Osteoblast (primary cell): ENCODE results near the gene UBA1. TPM values are rescaled to one million over a fixed set of nuclear protein-coding genes. Genes with fewer than 3 reads are reported as not detected.

ENCODE experiments used
- DNase-seq: peaks from one replicate; pipeline ENCODE4 v3.0.0; 2011; ENCODE audit warnings: low spot score, mixed read lengths; ENCODE audit not compliant: insufficient read length; ENCODE audit errors: missing footprints
- H2AFZ ChIP-seq: 2 replicates; pipeline ENCODE4 v1.6.0; 2011; ENCODE audit warnings: mild to moderate bottlenecking, low read length
- H3K27ac ChIP-seq: 2 replicates; pipeline ENCODE4 v1.5.1; 2011; ENCODE audit warnings: mild to moderate bottlenecking, low read depth, low read length, moderate library complexity
- H3K27me3 ChIP-seq: 2 replicates; pipeline ENCODE4 v1.6.0; 2012; ENCODE audit warnings: mild to moderate bottlenecking, control low read depth, inconsistent platforms, low read length, moderate library complexity; ENCODE audit not compliant: insufficient read depth
- H3K36me3 ChIP-seq: 2 replicates; pipeline ENCODE4 v1.5.1; 2011; ENCODE audit warnings: mild to moderate bottlenecking, low read length, control low read depth, moderate library complexity; ENCODE audit not compliant: insufficient read depth
- H3K4me1 ChIP-seq: 2 replicates; pipeline ENCODE4 v1.5.1; 2011; ENCODE audit warnings: mild to moderate bottlenecking, low read length, control low read depth, moderate library complexity; ENCODE audit not compliant: insufficient read depth
- H3K4me2 ChIP-seq: 2 replicates; pipeline ENCODE4 v1.6.0; 2011; ENCODE audit warnings: mild to moderate bottlenecking, low read length; ENCODE audit not compliant: insufficient read depth
- H3K4me3 ChIP-seq: fragments of 200-600 bp; sonication (generic); 3 replicates; pipeline ENCODE4 v1.5.1; 2012; ENCODE audit warnings: mild to moderate bottlenecking, low read length, inconsistent platforms; ENCODE audit not compliant: insufficient read depth
- H3K79me2 ChIP-seq: 2 replicates; pipeline ENCODE4 v1.6.0; 2012; ENCODE audit warnings: mild to moderate bottlenecking, low read length, control low read depth, inconsistent platforms; ENCODE audit not compliant: insufficient read depth
- H3K9me3 ChIP-seq: 2 replicates; pipeline ENCODE4 v1.5.1; 2011; ENCODE audit warnings: low read depth, low read length, control low read depth
- H4K20me1 ChIP-seq: 2 replicates; pipeline ENCODE4 v1.6.0; 2012; ENCODE audit warnings: mild to moderate bottlenecking, low read length, control low read depth; ENCODE audit not compliant: insufficient read depth
- total RNA-seq: library from RNA; depleted of rRNA; stranded (reverse); fragments of >200 nt; gene quantifications from 2 replicates; pipeline ENCODE4 v1.2.3, GENCODE V29; 2012
- TF ChIP-seq, protein P1 (sequence below): IDR thresholded peaks from 2 replicates; pipeline ENCODE4 v1.5.1; 2011; ENCODE audit warnings: mild to moderate bottlenecking, low read depth, low read length, moderate library complexity; ENCODE audit errors: extremely low read depth

The UBA1 gene
- total RNA-seq, 1 donor = 142 TPM

- Histone ChIP-seq H3K4me1 (no peaks in the 10 kb centered on the region), H3K79me2 (peaks cover 17% of the 10 kb centered on the region), H3K4me3 (no peak overlapping the region), H2AFZ (no peak overlapping the region), H4K20me1 (peaks cover 25% of the 10 kb centered on the region), H3K9me3 (no peaks in the 10 kb centered on the region), H3K27me3 (no peaks in the 10 kb centered on the region), H3K36me3 (peaks cover 56% of the 10 kb centered on the region), H3K27ac (no peak overlapping the region), H3K4me2 (no peak overlapping the region)
- peak; percentile 64 for DNase-seq
- TF ChIP-seq, protein P1, sequence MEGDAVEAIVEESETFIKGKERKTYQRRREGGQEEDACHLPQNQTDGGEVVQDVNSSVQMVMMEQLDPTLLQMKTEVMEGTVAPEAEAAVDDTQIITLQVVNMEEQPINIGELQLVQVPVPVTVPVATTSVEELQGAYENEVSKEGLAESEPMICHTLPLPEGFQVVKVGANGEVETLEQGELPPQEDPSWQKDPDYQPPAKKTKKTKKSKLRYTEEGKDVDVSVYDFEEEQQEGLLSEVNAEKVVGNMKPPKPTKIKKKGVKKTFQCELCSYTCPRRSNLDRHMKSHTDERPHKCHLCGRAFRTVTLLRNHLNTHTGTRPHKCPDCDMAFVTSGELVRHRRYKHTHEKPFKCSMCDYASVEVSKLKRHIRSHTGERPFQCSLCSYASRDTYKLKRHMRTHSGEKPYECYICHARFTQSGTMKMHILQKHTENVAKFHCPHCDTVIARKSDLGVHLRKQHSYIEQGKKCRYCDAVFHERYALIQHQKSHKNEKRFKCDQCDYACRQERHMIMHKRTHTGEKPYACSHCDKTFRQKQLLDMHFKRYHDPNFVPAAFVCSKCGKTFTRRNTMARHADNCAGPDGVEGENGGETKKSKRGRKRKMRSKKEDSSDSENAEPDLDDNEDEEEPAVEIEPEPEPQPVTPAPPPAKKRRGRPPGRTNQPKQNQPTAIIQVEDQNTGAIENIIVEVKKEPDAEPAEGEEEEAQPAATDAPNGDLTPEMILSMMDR = no peak
These were observed 33.1 kb downstream of the UBA1 start for GRCh38 chrX:47226531-47227333.

DNA sequence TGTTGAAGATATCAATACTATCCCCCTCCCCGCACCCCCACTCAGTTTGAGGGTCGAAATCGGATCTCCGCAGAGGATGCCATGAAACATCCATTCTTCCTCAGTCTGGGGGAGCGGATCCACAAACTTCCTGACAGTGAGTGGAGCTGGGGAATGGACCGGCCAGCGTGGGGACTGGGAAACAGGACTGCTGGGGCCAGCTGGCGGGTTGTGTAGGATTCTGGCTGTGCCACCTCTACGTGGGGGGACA is 33.6 kb downstream of the UBA1 start:
- no peak for DNase-seq
- peaks cover 11% of the 10 kb centered on the region for H3K79me2 ChIP-seq
- H3K9me3 ChIP-seq = no peaks in the 10 kb centered on the region
- no peak overlapping the region for H3K27ac ChIP-seq
- H3K4me1 ChIP-seq = peaks cover 2% of the 10 kb centered on the region
- peaks cover 20% of the 10 kb centered on the region for H4K20me1 ChIP-seq
- H3K4me2 ChIP-seq = no peak overlapping the region
- H3K4me3 ChIP-seq = no peak overlapping the region
- H2AFZ ChIP-seq = no peak overlapping the region
- H3K27me3 ChIP-seq = no peaks in the 10 kb centered on the region
- TF ChIP-seq, protein P1 = no peak
- peaks cover 56% of the 10 kb centered on the region for H3K36me3 ChIP-seq

GRCh38 chrX:47228550-47229270 is 35.1 kb downstream of the UBA1 start:
- Histone ChIP-seq H3K4me3 (no peak overlapping the region), H3K79me2 (peaks cover 2% of the 10 kb centered on the region), H4K20me1 (peaks cover 10% of the 10 kb centered on the region), H3K9me3 (no peaks in the 10 kb centered on the region), H3K27ac (no peak overlapping the region), H3K4me1 (peaks cover 6% of the 10 kb centered on the region), H3K4me2 (no peak overlapping the region), H3K36me3 (peaks cover 48% of the 10 kb centered on the region), H2AFZ (no peak overlapping the region), H3K27me3 (no peaks in the 10 kb centered on the region)
- DNase-seq = no peak
- TF ChIP-seq, protein P1 = no peak

DNA sequence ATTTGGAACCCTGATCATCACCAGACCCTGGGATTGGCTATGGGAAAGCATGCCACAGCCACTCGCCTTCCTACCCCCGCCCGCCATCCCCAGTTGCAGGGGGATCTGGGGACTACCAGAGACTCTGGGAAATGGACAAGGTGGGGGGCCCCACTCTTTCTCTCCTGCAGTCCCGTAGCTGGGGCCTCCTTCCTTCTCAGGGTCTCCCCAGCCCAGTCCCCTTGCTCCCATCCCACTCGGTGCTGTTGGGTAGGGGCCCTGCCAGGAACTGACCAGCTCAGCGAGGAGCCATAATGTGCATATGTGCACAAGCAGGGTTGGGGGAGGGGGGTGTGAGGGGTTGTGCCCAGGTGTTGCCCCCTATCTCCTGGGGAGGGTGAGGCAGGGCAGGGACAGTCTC is 35.8 kb downstream of the UBA1 start:
- TF ChIP-seq, protein P1 = no peak
- Histone ChIP-seq H3K4me1 (peaks cover 6% of the 10 kb centered on the region), H3K27me3 (no peaks in the 10 kb centered on the region), H3K36me3 (peaks cover 42% of the 10 kb centered on the region), H2AFZ (no peak overlapping the region), H3K27ac (no peak overlapping the region), H3K4me2 (no peak overlapping the region), H3K4me3 (no peak overlapping the region), H3K9me3 (no peaks in the 10 kb centered on the region), H4K20me1 (peaks cover 6% of the 10 kb centered on the region), H3K79me2 (peaks cover 7% of the 10 kb centered on the region)
- no peak for DNase-seq
